Breast epithelium (tissue), 3 donors: Measurements from ENCODE around the gene PLB1.

Experiments
- CTCF ChIP-seq, 3 donors: fragments of 450-650 bp; IDR thresholded peaks; one replicate each; pipeline ENCODE4 v1.5.1; 2016 to 2017; ENCODE audit warnings: antibody characterized with exemption in 3 of 3, mild to moderate bottlenecking in 3 of 3, moderate library complexity in 3 of 3
- POLR2A ChIP-seq: fragments of 450-650 bp; IDR thresholded peaks from one replicate; pipeline ENCODE4 v1.6.1; 2016; ENCODE audit warnings: antibody characterized with exemption, mild to moderate bottlenecking, moderate library complexity

GRCh38 chr2:28654663-28655320, 158.9 kb downstream of the PLB1 start:
- TF ChIP-seq CTCF (IDR thresholded peaks at IDR 0.05) (no peak), POLR2A (no peak)
